ENCODE measurements around the gene KDM4B.

The KDM4B gene

DNA sequence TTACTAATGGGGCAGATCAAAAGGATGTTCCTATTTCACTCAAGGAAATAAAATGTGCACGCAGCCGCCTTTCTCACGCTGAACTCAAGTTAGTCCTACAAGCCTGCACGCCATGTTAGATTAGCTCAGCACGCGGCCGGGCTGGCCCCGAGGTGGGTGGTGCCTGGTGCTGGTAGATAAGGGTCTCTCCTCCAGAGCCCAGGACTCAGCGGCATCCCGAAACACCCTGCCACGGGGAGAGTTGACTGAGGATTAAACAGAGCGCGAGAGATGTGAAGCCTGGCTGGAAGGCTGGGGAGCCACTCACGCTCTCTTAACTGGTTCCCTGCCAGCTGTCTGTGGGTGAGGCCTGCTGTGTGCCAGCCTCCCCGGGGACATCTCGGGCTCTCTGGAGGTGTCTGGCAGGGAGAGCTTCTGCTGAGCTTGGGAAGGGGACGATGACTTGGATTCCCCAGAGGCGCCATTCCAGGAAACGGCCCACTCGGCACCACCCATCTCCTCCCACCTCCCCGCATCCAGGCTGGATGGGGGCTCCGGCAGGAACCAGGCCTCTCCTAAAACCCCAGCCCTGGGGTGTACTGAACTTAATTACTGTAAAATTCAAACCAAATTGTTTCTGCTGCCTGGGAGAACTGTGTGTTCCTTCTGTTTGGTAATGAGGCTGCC lies 122.2 kb downstream of the KDM4B start:
- DNase-seq (ENCODE audit: low read depth in 3 of 3): no peak

DNA sequence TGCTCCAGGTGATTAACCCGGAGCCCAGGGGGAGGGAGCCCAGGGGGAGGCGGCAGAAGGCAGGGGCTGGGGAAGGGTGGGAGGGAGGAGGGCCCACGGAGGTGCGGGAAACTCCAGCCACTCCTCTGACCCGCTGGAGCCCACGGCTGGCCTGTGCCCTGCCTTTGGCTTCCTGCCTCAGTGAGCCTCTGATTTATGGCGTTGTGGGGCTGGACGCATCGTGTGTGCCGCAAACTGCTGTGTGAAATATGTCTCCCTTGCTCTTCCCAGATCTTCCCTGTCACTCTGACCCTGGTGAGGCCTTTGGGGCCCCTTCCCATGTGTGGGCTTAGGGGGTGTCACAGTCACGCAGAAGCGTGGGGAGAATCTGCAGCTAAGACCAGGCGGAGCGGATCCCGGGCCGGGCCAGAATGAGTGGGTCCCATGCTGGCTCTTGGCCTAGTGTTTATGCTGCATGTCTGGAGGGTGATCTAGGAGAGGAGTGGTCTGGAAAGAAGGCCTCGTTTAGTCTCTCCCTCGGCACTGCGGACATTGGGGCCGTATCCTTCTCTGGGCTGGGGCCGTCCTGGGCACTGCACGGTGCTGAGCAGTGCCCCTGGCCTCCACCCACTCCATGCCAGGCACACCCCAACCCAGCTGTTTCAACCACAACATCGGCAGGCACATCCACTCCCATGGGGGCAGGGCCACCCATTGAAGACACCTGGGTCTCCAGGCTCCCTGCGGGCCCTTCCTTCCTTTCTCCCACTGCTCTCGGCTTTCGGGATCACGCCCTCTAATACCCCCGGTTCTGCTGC lies 123.0 kb downstream of the KDM4B start:
- no peak for DNase-seq (ENCODE audit: low read depth in 3 of 3)

DNA sequence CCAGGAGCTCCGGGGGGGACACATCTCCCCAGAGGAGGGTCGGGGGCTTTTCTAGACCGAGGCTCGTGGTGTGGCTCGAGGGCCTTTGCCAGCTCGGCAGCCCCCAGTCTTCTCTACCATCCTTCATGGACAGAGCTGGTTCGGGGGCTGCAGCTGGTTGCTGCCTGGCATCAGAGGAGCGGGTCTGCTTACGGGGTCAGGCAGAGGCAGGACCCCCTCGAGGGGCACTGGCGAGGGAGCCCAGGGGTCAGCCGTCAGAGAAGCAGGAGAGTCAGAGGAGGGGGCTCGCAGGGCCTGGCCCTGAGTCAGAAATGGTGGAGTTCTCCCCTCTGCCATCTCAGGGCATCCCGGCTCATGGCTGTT lies 123.5 kb downstream of the KDM4B start:
- no peak for DNase-seq (ENCODE audit: low read depth in 3 of 3)

DNA sequence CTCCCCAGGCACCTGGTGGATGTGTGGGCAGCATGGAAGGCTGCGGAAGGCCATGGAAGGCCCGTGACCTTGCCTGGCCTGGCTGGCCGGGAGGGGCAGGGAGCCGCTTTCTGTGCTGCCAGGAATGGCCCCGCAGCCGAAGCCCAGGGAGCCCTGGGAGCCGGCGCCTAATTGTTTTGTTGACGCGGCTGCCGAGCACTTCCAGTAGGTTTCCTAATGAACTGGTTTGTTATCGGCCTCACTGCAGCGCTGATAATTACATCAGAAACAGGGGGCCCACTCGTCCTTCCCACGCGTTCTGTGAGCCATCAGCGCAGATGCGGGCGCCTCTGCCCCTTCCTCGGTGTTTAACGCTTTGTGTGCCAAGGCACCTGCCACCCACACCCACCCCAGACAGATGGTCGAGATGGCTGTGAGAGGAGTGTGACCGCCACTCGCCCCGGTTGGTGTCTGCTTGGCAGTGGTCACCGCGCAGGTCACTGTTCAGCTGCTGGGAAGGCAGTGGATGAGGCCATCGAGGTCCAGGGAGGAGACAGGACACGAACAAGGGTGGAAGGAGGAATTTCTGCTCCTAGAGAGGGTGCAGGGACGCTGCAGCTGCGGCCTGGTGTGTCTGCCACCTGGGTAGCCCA lies 124.5 kb downstream of the KDM4B start:
- DNase-seq (ENCODE audit: low read depth in 3 of 3): no peak

DNA sequence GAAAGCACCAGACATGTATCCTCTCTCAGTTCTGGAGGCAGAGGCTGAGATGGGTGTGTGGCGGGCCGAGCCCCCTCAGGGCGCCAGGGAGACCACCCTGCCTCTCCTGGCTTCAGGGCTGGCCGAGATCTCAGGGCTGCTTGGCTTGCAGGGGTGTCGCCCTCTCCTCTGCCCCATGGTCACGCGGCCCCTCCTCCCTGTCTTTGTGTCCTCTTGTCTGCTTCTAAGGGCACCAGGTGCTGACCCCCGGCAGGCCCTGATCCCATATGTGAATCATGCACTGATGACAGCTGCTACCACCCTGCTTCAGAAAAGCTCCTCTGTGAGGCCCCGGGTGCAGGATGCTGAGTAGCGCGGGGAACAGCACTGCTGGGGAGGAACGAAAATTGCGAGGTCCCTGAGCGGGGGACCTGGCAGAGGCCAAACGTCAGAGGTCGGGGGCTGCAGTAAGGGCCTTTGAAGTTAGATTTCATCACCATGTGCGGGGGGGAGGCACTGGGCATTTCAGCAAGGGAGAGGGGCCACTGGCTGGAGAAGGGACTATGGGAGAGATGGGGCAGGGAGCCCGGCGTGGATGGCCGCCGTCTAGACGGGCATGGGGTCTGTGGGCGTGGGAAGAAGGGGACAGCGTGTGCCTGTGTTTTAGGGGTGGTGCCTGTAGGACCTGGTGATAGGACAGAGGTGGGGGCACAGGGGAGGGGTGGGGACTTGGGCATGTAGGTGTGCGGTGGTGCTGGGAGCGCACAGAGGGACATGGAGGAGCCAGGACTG lies 125.2 kb downstream of the KDM4B start:
- no peak for DNase-seq (ENCODE audit: low read depth in 3 of 3)

DNA sequence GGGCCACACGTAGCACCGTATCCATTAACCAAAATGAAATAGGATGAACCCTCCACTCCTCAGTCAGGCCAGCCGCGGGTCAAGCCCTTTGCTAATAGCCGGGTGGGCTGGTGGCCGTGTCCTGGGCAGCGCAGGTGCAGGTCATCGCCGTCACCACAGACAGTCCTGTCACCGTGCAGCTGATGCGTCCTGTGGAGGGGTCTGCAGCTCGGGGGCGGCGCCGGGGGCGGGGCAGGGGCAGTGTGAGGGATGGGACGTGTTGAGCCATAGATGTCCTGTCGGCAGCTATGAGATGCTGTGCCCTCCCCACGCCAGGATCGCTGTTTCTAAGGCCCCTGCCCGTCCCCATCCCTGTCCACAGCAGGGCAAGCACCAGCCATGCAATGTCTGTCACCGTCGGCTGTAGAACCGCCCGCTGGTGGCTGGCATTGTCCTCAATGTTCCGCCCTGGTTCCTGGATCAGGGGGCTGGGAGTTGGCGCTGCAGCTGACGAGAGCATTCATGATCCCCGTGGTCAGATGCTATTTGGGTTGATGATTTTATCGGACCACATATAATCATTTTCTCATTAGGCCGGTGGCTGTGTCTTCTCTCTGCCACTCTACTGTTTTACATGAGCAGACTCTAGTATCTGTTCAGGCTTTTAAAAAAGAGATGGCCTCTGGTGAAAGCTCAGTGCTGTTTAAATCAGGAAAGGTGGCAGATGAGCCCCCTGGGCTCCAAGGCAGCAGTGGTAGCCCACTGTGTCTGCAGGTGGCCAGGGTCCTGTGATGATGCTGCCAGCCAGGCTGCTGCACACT lies 126.1 kb downstream of the KDM4B start:
- DNase-seq (ENCODE audit: low read depth in 3 of 3): no peak

DNA sequence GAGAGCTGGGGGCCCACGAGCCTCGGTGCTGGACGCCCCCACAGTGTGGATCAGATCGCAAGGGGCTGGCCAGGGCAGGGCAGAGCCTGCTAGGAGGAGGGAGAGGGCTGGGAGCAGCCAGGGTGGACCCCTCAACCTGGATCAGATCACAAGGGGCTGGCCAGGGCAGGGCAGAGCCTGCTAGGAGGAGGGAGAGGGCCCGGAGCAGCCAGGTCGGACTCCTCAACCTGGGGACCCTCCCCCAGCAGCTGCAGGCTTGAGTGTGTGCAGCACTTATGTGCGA lies 126.6 kb downstream of the KDM4B start:
- no peak for DNase-seq (ENCODE audit: low read depth in 3 of 3)

DNA sequence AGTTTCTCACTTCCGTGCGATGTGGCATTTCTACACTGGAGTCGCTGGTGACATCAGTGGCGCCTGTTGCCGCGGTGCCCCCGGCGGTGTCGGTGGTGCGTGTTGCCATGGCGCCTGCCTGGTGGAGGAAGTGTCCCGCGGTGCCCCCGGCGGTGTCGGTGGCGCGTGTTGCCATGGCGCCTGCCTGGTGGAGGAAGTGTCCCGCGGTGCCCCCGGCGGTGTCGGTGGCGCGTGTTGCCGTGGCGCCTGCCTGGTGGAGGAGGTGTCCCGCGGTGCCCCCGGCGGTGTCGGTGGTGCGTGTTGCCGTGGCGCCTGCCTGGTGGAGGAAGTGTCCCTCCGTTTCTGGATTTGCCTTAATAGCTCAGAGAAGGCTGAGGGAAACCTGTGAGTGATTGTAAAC lies 127.6 kb downstream of the KDM4B start:
- DNase-seq (ENCODE audit: low read depth in 3 of 3): no peak

DNA sequence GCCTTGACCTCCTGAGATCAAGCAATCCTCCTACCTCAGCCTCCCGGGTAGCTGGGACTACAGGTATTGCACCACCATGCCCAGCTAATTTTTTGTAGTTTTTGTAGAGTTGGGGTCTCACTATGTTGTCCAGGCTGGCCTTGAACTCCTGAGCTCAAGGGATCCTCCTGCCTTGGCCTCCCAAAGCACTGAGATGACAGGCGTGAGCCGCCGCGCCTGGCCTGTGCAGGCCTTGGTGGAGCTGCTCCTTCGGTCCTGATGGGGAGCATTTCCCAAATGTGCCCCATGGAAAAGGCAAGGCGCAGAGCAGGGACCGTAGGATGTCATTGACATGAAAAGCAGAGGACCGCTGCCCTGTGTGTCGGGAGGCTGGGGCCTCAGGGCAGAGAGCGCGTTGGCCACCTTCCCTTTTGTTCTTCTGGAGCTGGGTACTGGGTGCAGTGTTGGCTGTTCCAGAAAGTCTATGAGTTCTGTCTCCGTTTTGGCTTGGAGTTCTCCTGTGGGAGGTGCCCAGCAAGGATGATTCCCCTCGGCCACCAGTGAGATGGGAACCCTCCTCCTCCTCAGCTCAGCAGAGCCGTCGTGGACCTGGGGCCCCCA lies 128.5 kb downstream of the KDM4B start:
- no peak for DNase-seq (ENCODE audit: low read depth in 3 of 3)

DNA sequence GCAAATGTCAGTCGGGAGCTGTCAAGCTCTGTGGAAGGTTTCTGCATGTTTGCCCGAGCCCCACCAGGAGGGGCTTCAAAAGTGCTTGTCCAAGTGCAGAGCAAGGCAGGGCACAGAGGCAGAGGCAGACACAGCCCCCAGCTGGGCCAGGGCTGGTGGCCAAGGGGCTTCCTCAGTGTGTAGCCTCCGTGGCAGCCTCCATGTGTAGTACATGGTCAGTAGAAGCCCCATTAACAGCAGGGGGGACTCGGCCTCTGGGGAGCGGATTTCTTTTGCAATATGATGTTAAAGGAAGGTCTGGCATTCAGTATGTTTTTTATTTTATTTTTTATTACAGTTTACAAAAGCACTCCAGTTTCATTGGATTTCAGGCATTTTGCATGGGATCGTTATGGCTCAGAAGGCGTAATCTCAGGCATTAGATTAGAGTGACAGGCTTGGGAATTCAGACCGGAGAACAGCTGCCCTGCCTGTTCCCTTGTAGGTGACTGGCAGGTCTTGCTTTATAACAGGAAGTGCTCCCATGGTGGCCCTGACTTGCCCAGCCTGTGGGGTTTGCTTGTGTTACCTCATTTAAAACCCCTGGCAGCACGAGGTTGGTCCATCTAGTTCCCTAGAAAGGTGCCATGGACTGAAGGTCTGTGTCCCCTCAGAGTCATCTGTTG lies 129.2 kb downstream of the KDM4B start:
- no peak for DNase-seq (ENCODE audit: low read depth in 3 of 3)

DNA sequence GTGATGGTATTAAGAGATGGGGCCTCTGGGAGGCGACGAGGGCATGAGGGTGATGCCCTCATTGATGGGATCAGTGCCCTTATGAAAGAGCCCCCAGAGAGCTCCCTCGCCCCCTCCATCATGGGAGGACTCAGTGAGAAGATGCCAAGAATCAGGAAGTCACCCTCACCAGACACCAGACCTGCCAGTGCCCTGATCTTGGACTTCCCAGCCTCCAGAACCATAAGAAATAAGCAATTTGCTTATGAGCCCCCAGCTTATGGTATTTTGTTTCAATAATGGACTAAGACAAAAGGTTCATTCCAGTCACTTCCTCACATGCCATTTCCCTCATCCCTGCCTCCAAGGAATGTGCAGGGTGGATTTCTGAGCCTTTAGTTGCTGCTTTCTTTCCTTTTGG lies 129.7 kb downstream of the KDM4B start:
- no peak for DNase-seq (ENCODE audit: low read depth in 3 of 3)

DNA sequence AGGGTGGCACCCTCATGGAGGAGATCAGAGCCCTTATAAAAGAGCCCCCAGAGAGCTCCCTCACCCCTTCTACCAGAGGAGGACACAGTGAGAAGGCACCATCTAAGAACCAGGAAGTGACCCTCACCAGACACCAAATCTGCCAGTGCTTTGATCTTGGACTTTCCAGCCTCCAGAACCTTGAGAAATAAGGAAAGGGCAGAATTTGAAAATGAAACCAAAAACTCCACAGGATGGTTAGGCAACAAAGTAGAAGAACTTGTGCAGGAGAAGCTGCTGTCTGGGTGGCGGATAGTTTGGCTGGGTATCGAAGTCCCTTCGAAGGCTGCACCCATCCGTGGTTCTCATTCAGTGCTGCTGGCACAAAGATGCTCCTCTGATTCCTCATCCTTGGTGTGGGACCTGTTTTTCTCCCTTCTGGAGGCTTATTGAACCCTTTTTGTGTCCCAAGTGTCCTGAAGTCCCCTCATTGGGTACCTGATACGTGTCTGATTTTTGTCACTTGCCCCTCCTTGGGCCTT lies 130.8 kb downstream of the KDM4B start:
- DNase-seq (ENCODE audit: low read depth in 3 of 3): no peak

DNA sequence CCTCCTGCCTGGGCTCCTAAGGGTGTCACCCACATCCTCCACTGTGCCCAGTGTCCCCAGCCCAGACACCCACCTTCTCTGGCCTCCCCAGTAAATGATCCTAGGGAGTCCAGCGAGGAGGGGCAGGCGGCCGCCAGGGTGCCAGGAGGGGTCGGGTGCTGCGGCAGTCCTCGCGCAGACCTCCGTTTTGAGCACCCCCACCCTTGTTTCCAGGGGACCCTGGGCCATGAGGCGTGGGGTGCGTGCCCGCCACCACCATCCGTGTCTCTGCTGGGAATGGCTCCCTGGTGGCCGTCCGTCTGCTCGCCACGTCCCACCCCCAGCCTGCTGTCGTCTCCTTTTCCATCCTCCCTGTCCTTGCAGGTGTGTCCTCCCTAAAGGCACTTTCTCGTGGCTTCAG lies 133.0 kb downstream of the KDM4B start:
- no peak for DNase-seq (ENCODE audit: low read depth in 3 of 3)

DNA sequence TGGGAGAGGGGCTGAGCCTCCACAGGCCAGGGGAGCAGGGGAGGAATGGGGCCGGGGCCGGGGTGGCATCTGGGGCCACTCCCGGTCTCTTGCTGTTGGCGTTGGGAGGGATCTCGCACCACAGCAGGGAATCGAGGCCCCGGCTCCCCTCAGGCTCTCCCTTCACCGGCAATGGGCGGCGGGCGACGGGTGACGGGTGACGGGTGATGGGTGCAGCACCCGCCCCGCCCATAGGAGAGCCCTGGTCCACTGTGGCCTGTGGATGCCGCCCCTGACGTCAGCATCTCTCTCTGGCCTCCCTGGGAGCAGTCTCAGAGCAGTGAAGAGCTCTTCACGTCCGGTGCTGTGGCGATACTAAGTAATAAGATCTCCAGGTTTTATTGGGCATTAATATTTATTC lies 133.6 kb downstream of the KDM4B start:
- DNase-seq (ENCODE audit: low read depth in 3 of 3): no peak

DNA sequence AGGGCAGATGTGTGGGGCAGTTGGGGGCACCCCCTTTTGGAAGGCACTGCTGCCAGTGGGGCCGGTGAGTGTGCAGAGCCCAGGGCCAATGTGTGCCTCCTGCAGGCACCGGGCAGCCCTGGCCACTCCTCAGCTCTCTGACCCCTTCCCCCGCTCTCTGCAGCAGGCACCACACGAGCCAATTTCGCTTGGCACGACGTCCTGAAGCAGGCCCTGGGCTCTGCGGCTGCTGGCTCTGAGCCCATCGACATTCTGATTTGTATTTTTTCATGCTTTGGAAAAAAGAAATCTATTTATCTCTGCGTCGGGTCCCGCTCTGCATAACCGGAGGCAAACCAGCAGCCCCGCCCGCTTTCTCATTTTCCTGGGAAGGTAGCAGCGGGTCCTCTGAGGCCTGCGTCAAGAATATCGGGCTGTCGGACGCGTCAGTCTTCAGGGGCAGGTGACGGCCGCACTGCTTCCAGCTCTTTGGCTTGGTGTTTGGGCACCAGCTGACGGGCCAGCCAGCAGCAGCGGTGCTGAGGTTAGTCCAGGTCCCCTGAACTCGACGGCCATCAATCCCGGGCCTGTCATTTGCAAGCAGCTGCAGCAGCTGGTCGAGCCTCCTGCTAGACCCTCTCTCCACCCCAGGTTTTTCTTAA lies 134.3 kb downstream of the KDM4B start:
- no peak for DNase-seq (ENCODE audit: low read depth in 3 of 3)

DNA sequence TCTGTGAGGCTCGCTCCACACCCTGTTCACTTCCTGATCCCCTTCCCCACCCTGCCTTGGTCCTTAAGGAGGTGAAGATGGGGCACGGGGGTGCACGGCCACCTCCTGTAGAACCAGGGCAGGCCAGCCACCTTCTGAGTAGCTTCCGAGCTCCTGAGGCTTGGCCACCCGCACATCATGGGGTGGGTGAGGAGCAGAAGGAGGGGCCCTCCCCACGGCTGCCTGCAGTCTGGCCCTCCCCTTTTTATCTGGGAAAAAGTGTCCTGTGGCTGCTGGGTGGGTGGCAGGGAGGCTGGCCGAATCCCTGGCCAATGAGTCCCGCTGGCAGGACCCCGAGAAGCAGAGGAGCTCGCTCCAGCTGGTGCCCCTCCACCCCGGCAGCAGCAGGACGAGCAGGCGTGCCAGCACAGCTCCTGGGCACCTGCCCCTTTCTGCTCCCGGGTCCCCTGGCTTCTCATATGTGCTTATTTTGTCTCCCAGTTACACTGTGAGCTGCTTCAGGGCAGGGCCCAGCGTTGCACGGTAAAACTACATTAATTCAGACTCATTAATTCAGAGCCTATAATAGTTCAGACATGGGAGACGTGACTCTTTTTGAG lies 135.0 kb downstream of the KDM4B start:
- DNase-seq (ENCODE audit: low read depth in 3 of 3): no peak

DNA sequence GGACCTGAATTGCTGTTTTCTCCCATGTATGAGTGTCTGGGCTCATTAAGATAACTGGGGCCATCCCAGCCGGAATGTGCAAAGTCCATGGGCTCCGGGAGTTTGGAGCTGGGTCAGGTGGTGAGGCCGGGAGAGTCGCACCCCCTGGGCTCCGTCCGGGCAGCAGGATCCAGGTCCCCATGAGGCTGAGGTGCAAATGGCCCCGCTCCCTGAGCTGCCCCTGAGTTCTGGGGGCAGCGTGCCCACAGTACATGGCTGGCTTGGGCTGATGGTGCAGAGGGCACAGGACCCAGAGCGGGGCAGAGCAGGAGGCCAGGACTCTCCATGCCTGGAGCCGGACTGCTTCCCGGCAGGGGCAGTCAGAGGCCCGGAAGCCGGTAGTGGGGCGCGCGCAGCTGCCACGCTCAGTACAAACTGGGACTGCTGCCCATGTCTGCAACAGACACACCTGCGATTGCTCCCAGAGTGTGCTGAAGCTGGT lies 136.0 kb downstream of the KDM4B start:
- DNase-seq (ENCODE audit: low read depth in 3 of 3): no peak

DNA sequence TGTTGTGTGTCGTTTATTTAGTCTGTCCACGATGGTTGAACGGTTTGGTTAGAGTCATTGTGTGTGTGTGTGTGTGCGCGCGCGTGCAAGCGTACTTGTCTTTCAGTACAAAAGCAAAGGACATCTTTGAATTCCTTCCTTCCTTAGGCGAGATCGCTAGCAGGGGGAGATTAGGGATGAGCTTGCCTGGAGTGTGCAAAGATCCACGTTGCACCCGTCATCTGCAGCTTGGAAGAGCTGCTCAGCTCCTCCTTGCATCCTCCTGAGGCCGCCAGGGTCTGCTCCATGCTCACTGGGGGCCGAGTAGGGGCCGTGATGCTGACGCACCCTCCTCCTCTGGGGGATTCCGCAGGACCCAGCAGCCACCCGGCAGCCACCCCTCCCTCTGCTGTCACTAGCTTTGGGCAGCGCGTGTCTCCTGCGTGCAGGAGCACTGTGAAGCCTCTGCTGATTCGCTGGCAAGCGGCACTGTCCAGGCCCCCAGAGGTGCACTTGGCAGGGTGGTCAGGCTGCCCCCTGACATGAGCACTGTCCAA lies 137.3 kb downstream of the KDM4B start:
- no peak for DNase-seq (ENCODE audit: low read depth in 3 of 3)

DNA sequence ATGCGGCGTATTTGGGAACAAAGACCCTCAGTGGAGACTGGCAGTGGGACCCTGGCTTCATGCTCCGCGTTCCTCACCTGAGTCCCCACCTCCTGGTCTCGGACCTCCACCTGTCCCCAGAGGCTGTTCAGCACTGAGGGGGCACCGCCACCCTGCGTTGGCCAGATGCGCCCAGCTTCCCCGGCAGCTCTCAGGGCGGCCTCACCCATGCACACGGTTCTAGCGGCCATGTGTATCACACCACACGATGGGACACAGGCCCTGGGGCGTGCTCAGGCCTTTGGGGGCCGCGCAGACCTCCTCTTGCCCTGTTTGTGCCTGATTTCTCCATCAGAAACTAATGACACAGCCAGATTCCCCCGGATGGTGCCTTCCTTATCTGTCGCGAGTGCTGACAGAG lies 138.1 kb downstream of the KDM4B start:
- no peak for DNase-seq (ENCODE audit: low read depth in 3 of 3)
